Aorta (tissue), 5 donors: ENCODE measurements around the gene SON. TPM values are rescaled to one million over a fixed set of nuclear protein-coding genes. Genes with fewer than 3 reads are reported as not detected.
"Not testable (repeated sequence)": the region's sequence is repeated elsewhere in the genome, so short reads cannot be mapped to it uniquely, and the experiment has no call there.

Experiments
- ATAC-seq: fragments of 200-7000 bp; cut with Tn5 transposase; one replicate; pipeline ENCODE4 v1.9.1; 2022; ENCODE audit warnings: moderate library complexity; ENCODE audit not compliant: low FRiP score
- DNase-seq, 2 donors: peaks; one replicate each; pipeline ENCODE4 v3.0.0-alpha.2; 2020
- H3K27ac ChIP-seq, 2 donors: one replicate each; pipeline ENCODE4 v1.5.1; 2013; ENCODE audit warnings: low read length in 2 of 2, mild to moderate bottlenecking in 2 of 2, moderate library complexity in 2 of 2, control low read depth in 1 of 2, inconsistent platforms in 1 of 2, low read depth in 1 of 2
- H3K27me3 ChIP-seq, 2 donors: one replicate each; pipeline ENCODE4 v1.6.1; 2013; ENCODE audit warnings: control low read depth in 1 of 2, low read length in 1 of 2, mild to moderate bottlenecking in 1 of 2, moderate library complexity in 1 of 2; ENCODE audit not compliant: insufficient read depth in 2 of 2, control insufficient read depth in 1 of 2
- H3K36me3 ChIP-seq, 2 donors: one replicate each; pipeline ENCODE4 v1.6.1; 2013; ENCODE audit warnings: control low read depth in 1 of 2, low read length in 1 of 2, mild to moderate bottlenecking in 1 of 2; ENCODE audit not compliant: insufficient read depth in 2 of 2, control insufficient read depth in 1 of 2
- H3K4me1 ChIP-seq, 2 donors: one replicate each; pipeline ENCODE4 v1.6.1; 2013; ENCODE audit warnings: low read length in 2 of 2, control low read depth in 1 of 2, mild to moderate bottlenecking in 1 of 2, moderate library complexity in 1 of 2; ENCODE audit not compliant: insufficient read depth in 2 of 2, control insufficient read depth in 1 of 2
- H3K4me3 ChIP-seq, 2 donors: one replicate each; pipeline ENCODE4 v1.5.1; 2013; ENCODE audit warnings: low read length in 2 of 2, control low read depth in 1 of 2, mild to moderate bottlenecking in 1 of 2
- H3K9me3 ChIP-seq: one replicate; pipeline ENCODE4 v1.6.1; 2013; ENCODE audit warnings: mild to moderate bottlenecking, low read length; ENCODE audit not compliant: control insufficient read depth
- WGBS, 2 donors: extraction: QIAGEN DNeasy Blood & Tissue Kit; methylation state at CpG; one replicate each; pipeline ENCODE4 v1.1.7; 2013; 5-methylcytosine and 5-hydroxymethylcytosine counted together
- intact Hi-C, 2 donors: fragments of 100-400 bp; cut with DNase I; formaldehyde crosslinking; loops; one replicate each; pipeline versions ENCODE4 v1.14.2 to v1.15.0; 2022
- long read RNA-seq, 2 donors: library from polyadenylated mRNA; unstranded; transcript quantifications; one replicate each; pipeline ENCODE4 v2.0.0, GENCODE V29; 2020 to 2021
- polyA plus RNA-seq, 2 donors: library from polyadenylated mRNA; stranded (reverse); fragments of 200-250 nt; gene quantifications; one replicate each; pipeline ENCODE4 v1.2.3, GENCODE V29; 2013
- total RNA-seq, 2 donors: library from RNA; stranded (reverse); fragmentation: NEBNext Ultra II Directional; extraction: Animal tissue kit (Norgen Biotek cat#: 25700); gene quantifications; one replicate each; pipeline ENCODE4 v1.2.1, GENCODE V29; 2021
- donor health status: healthy with polysubstance abuse.
- donor health status: Bipolar disorder and iron deficiency.
- donor health status: DM: no; HTN: no; CAD: no.
- donor health status: DM: no; HTN: no; CAD: no.
- donor health status: DM: yes; HTN: yes; CAD: no.

SON gene, protein sequence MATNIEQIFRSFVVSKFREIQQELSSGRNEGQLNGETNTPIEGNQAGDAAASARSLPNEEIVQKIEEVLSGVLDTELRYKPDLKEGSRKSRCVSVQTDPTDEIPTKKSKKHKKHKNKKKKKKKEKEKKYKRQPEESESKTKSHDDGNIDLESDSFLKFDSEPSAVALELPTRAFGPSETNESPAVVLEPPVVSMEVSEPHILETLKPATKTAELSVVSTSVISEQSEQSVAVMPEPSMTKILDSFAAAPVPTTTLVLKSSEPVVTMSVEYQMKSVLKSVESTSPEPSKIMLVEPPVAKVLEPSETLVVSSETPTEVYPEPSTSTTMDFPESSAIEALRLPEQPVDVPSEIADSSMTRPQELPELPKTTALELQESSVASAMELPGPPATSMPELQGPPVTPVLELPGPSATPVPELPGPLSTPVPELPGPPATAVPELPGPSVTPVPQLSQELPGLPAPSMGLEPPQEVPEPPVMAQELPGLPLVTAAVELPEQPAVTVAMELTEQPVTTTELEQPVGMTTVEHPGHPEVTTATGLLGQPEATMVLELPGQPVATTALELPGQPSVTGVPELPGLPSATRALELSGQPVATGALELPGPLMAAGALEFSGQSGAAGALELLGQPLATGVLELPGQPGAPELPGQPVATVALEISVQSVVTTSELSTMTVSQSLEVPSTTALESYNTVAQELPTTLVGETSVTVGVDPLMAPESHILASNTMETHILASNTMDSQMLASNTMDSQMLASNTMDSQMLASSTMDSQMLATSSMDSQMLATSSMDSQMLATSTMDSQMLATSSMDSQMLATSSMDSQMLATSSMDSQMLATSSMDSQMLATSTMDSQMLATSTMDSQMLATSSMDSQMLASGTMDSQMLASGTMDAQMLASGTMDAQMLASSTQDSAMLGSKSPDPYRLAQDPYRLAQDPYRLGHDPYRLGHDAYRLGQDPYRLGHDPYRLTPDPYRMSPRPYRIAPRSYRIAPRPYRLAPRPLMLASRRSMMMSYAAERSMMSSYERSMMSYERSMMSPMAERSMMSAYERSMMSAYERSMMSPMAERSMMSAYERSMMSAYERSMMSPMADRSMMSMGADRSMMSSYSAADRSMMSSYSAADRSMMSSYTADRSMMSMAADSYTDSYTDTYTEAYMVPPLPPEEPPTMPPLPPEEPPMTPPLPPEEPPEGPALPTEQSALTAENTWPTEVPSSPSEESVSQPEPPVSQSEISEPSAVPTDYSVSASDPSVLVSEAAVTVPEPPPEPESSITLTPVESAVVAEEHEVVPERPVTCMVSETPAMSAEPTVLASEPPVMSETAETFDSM (N-terminal part only)
- total RNA-seq (100 to 1,000 TPM; 322 to 350 TPM), polyA plus RNA-seq (100 to 1,000 TPM in 1 of 2 donors, 10 to 100 TPM in 1; 57.8 to 285 TPM)
- long read RNA-seq, donor 1, full-length matches to known transcripts, result 15 of 104 reads
- long read RNA-seq, donor 1, partial matches to known transcripts, result 26 of 104 reads
- long read RNA-seq, donor 1, other reads (novel, unspliced or antisense), result 63 of 104 reads
- long read RNA-seq, donor 2, full-length matches to known transcripts, result 10 of 109 reads
- long read RNA-seq, donor 2, partial matches to known transcripts, result 79 of 109 reads
- long read RNA-seq, donor 2, other reads (novel, unspliced or antisense), result 20 of 109 reads

DNA sequence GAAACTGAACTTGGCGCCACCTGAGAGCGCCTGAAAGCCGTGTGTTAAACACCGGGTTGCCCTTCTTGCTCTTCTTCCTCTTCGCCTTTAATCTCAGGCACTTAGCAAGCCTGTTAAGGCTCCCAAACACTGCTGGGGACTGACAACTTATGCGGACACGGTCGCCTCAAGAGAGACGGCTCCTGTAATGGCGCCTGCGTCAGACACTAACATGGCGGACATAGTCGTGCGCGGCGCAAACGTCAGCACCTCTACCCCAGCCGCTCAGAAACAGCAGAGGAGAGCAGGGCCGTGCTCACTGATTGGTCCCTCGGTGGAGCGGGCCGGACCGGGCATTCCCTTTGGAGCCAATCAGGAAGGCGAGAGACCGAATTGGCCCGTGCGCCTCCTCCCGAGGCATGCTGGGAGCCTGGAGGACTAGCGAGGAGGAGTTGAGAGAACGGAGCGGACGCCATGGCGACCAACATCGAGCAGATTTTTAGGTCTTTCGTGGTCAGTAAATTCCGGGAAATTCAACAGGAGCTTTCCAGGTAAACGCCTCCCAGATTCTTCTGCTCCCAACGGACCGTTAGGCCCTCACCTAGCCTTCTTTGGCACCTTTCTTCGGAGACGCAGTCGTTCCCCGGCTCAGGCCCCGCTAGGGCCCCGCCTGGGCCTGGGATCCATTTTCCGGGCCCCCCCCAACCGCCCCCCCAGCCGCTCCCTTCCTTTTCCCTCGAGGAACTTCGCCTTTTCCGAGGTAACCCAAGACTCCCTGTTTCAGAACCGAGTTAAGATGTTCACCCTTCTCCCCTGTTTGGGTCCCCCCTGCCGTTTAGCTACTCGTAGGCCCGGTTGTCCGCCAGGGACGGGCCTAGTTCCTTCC, at the start of gene SON:
Gene SON, plus strand, starts transcription at position 399 of the 865 bp plus-strand sequence. Its CDS starts 55 bp downstream, at position 454.
- WGBS, 2 donors, result 0% methylated on average over 56 of the region's 57 CpGs
- peak within 1 kb of the TSS; percentile 97 to 100 for H3K4me3 ChIP-seq
- DNase-seq (peak; percentile 99 to 100), ATAC-seq (peak; percentile 100)
- H3K4me1 ChIP-seq, result no peaks in the 10 kb centered on the region
- H3K36me3 ChIP-seq, result no peaks in the 10 kb centered on the region
- H3K27ac ChIP-seq, result peak within 1 kb of the TSS; percentile 88 to 96
- intact Hi-C loops, result loop anchor here in 1 of 2 donors (2.0 kb wide), 1 partner anchor 46 kb away; the partner anchor contains the start of gene DONSON
- no peaks in the 10 kb centered on the region for H3K9me3 ChIP-seq
- H3K27me3 ChIP-seq, result no peaks in the 10 kb centered on the region

DNA sequence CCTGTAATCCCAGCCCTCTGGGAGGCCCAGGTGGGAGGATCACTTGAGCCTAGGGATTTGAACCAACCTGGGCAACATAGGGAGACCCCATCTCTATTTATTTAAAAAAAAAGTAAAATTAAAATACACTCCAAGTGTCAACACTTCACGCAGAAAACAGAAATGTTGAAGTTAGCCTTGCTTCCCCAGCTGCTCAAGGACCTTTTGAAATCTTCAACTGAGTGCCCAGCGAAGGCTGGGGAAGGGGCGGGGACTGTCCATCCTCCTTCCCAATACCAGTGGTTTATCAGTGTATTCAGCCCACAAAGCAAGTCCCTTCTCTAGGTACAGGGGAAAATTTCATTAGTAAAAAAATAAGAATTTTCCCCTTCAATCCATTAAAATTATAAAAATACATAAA, 49.1 kb upstream of the SON start:
- DNase-seq (no peak), ATAC-seq (no peak)
- Histone ChIP-seq H3K4me3 (no peak overlapping the region), H3K27ac (no peak overlapping the region), H3K4me1 (no peaks in the 10 kb centered on the region), H3K27me3 (no peaks in the 10 kb centered on the region), H3K36me3 (peaks cover 0 to under 1% of the 10 kb centered on the region in 2 donors), H3K9me3 (no peaks in the 10 kb centered on the region)
- intact Hi-C loops, result no loop called here
- 85 to 87% methylated on average over 3 of the region's 3 CpGs for WGBS, 2 donors

DNA sequence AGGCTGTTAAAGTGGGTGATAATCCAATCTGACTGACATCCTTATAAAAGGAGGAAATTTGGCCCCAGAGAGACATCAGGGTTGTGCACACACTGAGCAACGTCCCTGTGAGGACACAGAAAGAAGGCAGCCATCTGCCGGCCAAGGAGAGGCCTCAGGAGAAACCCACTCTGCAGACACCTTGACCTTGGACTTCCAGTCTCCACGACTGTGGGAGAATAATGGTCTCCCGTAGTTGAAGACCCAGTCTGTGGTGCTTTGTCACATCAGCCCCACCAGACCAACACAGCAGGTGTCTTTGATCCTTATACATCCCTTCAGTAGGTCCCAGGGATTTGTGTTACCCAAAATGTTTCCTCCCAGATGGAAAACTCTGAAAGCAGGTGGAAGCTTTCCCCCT, 47.1 kb upstream of the SON start:
- H3K4me1 ChIP-seq, result no peaks in the 10 kb centered on the region
- WGBS, 2 donors, result 49 to 60% methylated on average over 4 of the region's 4 CpGs
- ATAC-seq (no peak), DNase-seq (no peak)
- H3K27ac ChIP-seq, result no peak overlapping the region
- H3K4me3 ChIP-seq, result no peak overlapping the region
- intact Hi-C loops, result no loop called here
- no peaks in the 10 kb centered on the region for H3K27me3 ChIP-seq
- H3K36me3 ChIP-seq, result no peaks in the 10 kb centered on the region
- no peaks in the 10 kb centered on the region for H3K9me3 ChIP-seq

DNA sequence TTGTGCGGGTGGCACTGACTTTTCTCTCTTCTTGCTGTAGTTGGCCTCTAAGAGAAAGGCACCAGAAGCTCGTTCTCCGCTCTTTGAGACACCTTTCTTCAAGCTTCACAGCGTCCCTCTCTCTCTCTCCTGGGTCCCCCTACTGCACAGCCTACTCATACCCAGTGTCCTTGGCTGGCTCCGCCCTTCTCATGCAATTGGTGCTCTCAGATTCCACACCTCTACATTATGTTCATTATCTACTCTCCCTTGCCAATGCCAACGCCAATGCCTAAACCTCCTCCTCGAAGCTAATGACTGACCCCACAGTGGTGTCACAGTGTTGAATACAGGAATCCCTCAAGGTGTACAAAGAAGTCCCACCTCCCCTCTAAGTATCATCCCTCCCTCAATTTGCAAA, 46.5 kb upstream of the SON start:
- no peak for DNase-seq
- H3K27me3 ChIP-seq, result no peaks in the 10 kb centered on the region
- 55 to 61% methylated on average over 7 of the region's 7 CpGs for WGBS, 2 donors
- intact Hi-C loops, result no loop called here
- no peaks in the 10 kb centered on the region for H3K4me1 ChIP-seq
- no peak overlapping the region for H3K27ac ChIP-seq
- no peaks in the 10 kb centered on the region for H3K9me3 ChIP-seq
- H3K36me3 ChIP-seq, result no peaks in the 10 kb centered on the region
- H3K4me3 ChIP-seq, result no peak overlapping the region
- no peak for ATAC-seq

DNA sequence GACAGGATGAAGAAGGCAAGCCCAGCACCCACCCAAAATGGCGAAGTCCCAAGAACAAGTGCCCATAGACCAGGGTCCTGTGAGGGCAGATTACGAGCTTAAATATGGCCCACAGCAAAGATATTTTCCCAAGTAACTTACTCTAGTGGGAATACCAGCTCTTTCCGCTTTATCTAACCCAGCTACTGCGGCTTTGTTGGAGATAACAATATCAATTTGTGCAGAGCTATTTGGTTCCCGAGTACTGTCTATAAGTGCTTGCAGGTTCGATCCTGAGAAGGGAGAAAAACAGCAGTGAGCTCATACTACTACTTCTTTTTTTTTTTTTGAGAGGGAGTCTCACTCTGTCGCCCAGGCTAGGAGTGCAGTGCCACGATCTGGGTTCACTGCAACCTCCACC, 37.0 kb upstream of the SON start:
- WGBS, 2 donors, result 94 to 95% methylated on average over 8 of the region's 8 CpGs
- Histone ChIP-seq H3K27me3 (no peaks in the 10 kb centered on the region), H3K9me3 (no peaks in the 10 kb centered on the region), H3K36me3 (peaks cover 0 to 8% of the 10 kb centered on the region in 2 donors), H3K27ac (no peak overlapping the region), H3K4me3 (no peak overlapping the region), H3K4me1 (no peaks in the 10 kb centered on the region)
- DNase-seq (no peak), ATAC-seq (no peak)
- intact Hi-C loops, result no loop called here

DNA sequence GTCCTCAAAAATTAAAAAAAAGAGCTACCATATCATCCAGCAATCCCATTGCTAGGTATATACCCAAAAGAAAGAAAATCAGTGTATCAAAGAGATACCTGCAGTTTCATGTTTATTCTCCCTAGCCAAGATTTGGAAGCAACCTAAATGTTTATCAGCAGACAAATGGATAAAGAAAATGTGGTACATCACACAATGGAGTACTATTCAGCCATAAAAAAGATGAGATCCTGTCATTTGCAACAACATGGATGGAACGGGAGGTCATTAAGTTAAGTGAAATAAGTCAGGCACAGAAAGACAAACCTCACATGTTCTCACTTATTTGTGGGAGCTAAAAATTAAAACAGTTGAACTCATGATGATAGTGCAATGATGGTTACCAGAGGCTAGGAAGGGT, 35.8 kb upstream of the SON start:
- not testable (repeated sequence) for H3K9me3 ChIP-seq
- WGBS, 2 donors, result 95 to 100% methylated on average over 1 of the region's 1 CpG
- peaks cover 0 to 11% of the 10 kb centered on the region in 2 donors for H3K36me3 ChIP-seq

DNA sequence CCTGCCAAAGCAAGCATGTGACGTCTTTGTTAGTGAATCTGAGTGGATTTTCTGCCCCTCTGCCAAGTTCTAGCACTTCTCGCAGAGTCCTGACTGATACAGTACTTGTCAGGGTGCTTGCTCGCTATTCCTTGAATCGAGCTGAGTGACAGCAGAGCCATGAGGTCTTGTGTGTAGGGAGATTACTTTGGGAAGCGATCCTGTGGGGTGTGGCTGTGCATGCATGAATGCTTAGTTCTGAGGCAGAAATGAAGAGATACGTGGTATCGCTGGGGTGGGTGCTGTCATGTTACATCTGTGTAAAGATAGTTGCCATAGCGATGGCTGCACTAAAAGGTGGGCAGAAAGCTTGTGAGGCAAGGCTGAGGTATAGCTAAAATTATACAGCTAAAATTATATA, 32.0 kb upstream of the SON start:
- Histone ChIP-seq H3K9me3 (no peaks in the 10 kb centered on the region), H3K27me3 (no peaks in the 10 kb centered on the region), H3K4me1 (no peaks in the 10 kb centered on the region), H3K36me3 (peaks cover 0 to 13% of the 10 kb centered on the region in 2 donors), H3K27ac (no peak overlapping the region), H3K4me3 (no peak overlapping the region)
- no peak for DNase-seq
- 91% methylated on average over 8 of the region's 8 CpGs for WGBS, 2 donors
- no peak for ATAC-seq
- intact Hi-C loops, result no loop called here

More for the DNA sequence above, 35.8 kb upstream of the SON start:
- intact Hi-C loops, H3K27ac ChIP-seq, H3K4me1 ChIP-seq, H3K4me3 ChIP-seq, ATAC-seq, H3K27me3 ChIP-seq, DNase-seq: not testable (repeated sequence)
